ENCODE data around the gene ADAMTSL4. TPM values are rescaled to one million over a fixed set of nuclear protein-coding genes. Genes with fewer than 3 reads are reported as not detected.
A peak's percentile ranks its signal among the peaks of the same experiment; 100 is the strongest.

The ADAMTSL4 gene
- total and polyA plus RNA-seq, 9 of the 15 experiments (the other 6 are each of a cell fraction or from before 2014, with no cell fraction given) = 12.7 to 212 (median 35.6) TPM

DNA sequence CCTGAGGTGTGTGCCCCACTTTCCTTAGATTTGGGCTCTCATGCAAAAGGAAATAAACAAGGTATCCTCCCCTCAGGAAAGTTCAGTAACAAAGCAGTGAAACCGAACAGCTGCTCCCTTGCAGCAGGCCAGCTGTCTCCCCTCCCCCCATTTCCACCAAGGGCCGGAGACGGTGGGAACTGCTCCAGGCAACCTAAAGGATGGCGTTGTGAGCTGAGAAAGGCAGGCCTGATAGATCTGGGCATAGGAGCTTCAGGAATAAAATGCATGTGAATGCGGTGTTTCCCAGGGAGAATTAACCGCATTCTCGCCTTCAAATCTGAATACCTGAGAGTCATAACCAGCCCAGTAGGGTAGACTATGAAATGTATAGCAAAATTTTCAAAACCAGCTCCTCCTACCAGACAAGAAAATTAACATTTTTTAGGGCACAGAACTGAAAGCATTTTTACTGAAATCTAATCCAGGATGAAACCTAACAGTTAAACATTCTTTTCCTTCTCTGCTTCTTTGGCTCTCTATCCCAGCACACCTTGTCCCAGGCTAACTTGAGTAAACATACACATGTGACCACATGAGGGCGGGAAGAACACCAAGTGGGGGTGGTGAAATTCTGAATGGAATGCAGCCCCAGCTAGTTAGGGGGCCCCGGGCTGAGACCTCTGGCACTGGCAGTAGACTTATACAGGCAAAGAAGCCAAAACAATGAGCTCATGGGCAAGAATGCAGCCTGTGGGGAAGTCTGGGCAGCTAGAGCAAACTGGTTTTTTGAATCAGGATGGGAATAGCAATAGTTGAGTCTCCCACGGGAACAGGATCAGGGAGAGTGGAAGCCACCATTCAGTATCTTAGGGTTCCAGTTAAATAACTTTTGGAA is 18.7 kb downstream of the ADAMTSL4 start (continued):
- TF ChIP-seq, protein P1, sequence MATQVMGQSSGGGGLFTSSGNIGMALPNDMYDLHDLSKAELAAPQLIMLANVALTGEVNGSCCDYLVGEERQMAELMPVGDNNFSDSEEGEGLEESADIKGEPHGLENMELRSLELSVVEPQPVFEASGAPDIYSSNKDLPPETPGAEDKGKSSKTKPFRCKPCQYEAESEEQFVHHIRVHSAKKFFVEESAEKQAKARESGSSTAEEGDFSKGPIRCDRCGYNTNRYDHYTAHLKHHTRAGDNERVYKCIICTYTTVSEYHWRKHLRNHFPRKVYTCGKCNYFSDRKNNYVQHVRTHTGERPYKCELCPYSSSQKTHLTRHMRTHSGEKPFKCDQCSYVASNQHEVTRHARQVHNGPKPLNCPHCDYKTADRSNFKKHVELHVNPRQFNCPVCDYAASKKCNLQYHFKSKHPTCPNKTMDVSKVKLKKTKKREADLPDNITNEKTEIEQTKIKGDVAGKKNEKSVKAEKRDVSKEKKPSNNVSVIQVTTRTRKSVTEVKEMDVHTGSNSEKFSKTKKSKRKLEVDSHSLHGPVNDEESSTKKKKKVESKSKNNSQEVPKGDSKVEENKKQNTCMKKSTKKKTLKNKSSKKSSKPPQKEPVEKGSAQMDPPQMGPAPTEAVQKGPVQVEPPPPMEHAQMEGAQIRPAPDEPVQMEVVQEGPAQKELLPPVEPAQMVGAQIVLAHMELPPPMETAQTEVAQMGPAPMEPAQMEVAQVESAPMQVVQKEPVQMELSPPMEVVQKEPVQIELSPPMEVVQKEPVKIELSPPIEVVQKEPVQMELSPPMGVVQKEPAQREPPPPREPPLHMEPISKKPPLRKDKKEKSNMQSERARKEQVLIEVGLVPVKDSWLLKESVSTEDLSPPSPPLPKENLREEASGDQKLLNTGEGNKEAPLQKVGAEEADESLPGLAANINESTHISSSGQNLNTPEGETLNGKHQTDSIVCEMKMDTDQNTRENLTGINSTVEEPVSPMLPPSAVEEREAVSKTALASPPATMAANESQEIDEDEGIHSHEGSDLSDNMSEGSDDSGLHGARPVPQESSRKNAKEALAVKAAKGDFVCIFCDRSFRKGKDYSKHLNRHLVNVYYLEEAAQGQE (IDR thresholded peaks at IDR 0.05; ENCODE audit: borderline replicate concordance) = peak; percentile 42
- TF ChIP-seq, protein P1 (CRISPR knock-in tag; IDR thresholded peaks at IDR 0.05; ENCODE audit: low read depth) = no peak
- TF ChIP-seq, protein P2, sequence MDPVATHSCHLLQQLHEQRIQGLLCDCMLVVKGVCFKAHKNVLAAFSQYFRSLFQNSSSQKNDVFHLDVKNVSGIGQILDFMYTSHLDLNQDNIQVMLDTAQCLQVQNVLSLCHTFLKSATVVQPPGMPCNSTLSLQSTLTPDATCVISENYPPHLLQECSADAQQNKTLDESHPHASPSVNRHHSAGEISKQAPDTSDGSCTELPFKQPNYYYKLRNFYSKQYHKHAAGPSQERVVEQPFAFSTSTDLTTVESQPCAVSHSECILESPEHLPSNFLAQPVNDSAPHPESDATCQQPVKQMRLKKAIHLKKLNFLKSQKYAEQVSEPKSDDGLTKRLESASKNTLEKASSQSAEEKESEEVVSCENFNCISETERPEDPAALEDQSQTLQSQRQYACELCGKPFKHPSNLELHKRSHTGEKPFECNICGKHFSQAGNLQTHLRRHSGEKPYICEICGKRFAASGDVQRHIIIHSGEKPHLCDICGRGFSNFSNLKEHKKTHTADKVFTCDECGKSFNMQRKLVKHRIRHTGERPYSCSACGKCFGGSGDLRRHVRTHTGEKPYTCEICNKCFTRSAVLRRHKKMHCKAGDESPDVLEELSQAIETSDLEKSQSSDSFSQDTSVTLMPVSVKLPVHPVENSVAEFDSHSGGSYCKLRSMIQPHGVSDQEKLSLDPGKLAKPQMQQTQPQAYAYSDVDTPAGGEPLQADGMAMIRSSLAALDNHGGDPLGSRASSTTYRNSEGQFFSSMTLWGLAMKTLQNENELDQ (CRISPR knock-in tag; IDR thresholded peaks at IDR 0.05; ENCODE audit: borderline replicate concordance) = no peak
- TF ChIP-seq FOXJ2 (tag; IDR thresholded peaks at IDR 0.05) (0 out of 2 replicates have a peak, but pooled peaks have one; percentile 19), POLR2A (conservative IDR thresholded peaks at IDR 0.05) (peak; percentile 35), MTA2 (IDR thresholded peaks at IDR 0.05; ENCODE audit: low read depth) (0 out of 2 replicates have a peak, but pooled peaks have one; percentile 8), TCF3 (CRISPR knock-in tag; IDR thresholded peaks at IDR 0.05) (no peak), FOXA3 (CRISPR knock-in tag; conservative IDR thresholded peaks at IDR 0.05 in 1 of 2, IDR thresholded peaks at IDR 0.05 in 1 of 2) (peak in 1 of 2 experiments; percentile 64; a peak in 2 of 4 replicates), FOXK2 (conservative IDR thresholded peaks at IDR 0.05 in 1 of 2, IDR thresholded peaks at IDR 0.05 in 1 of 2; ENCODE audit: low read depth in 2 of 2) (peak; percentile 59 to 62; a peak in 2 of 4 replicates), SMAD1 (IDR thresholded peaks at IDR 0.05; ENCODE audit: low read depth, low read length, partially characterized antibody) (no peak), POLR3G (IDR thresholded peaks at IDR 0.05; ENCODE audit: extremely low read depth, insufficient read length, insufficient replicate concordance) (no peak), TEAD1 (CRISPR knock-in tag; IDR thresholded peaks at IDR 0.05) (0 out of 4 replicates have a peak, but pooled peaks of 1 of the 2 experiments have one; percentile 46), RB1 (IDR thresholded peaks at IDR 0.05; ENCODE audit: low read depth) (peak; percentile 42; the same call in 1 of the 2 replicates), HIVEP1 (CRISPR knock-in tag; IDR thresholded peaks at IDR 0.05) (no peak), SIN3B (IDR thresholded peaks at IDR 0.05; ENCODE audit: low read depth) (no peak)
- TF ChIP-seq, protein P3, sequence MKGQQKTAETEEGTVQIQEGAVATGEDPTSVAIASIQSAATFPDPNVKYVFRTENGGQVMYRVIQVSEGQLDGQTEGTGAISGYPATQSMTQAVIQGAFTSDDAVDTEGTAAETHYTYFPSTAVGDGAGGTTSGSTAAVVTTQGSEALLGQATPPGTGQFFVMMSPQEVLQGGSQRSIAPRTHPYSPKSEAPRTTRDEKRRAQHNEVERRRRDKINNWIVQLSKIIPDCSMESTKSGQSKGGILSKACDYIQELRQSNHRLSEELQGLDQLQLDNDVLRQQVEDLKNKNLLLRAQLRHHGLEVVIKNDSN (CRISPR knock-in tag; IDR thresholded peaks at IDR 0.05) = peak; percentile 40

Data from K562 (cell line).